ENCODE measurements around the gene NUP93. TPM values are rescaled to one million over a fixed set of nuclear protein-coding genes. Genes with fewer than 3 reads are reported as not detected.

The NUP93 gene
- total and polyA plus RNA-seq, 2 of the 8 experiments (the other 6 are each of a cell fraction or from before 2014, with no cell fraction given) = 147 to 201 TPM

DNA sequence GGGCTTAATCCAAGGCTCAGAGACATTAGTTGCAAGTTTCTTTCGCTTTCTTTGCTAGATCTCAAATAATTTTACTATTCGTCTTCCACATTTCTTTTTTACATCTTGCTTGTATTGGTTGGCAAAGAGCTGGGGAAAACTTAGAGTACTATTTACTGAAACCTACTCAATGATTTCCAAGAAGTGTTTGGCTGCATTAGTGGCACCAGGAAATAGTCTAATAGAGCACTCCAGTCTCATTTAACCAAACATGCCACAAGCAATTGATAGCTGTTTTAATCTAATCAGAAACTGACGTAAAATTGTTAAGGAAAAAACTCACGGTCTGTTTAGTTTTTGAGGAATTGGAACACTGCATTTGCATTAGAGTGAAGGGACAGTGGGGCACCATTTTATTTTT, 29.0 kb downstream of the NUP93 start (continued):
- TF ChIP-seq, protein P1, sequence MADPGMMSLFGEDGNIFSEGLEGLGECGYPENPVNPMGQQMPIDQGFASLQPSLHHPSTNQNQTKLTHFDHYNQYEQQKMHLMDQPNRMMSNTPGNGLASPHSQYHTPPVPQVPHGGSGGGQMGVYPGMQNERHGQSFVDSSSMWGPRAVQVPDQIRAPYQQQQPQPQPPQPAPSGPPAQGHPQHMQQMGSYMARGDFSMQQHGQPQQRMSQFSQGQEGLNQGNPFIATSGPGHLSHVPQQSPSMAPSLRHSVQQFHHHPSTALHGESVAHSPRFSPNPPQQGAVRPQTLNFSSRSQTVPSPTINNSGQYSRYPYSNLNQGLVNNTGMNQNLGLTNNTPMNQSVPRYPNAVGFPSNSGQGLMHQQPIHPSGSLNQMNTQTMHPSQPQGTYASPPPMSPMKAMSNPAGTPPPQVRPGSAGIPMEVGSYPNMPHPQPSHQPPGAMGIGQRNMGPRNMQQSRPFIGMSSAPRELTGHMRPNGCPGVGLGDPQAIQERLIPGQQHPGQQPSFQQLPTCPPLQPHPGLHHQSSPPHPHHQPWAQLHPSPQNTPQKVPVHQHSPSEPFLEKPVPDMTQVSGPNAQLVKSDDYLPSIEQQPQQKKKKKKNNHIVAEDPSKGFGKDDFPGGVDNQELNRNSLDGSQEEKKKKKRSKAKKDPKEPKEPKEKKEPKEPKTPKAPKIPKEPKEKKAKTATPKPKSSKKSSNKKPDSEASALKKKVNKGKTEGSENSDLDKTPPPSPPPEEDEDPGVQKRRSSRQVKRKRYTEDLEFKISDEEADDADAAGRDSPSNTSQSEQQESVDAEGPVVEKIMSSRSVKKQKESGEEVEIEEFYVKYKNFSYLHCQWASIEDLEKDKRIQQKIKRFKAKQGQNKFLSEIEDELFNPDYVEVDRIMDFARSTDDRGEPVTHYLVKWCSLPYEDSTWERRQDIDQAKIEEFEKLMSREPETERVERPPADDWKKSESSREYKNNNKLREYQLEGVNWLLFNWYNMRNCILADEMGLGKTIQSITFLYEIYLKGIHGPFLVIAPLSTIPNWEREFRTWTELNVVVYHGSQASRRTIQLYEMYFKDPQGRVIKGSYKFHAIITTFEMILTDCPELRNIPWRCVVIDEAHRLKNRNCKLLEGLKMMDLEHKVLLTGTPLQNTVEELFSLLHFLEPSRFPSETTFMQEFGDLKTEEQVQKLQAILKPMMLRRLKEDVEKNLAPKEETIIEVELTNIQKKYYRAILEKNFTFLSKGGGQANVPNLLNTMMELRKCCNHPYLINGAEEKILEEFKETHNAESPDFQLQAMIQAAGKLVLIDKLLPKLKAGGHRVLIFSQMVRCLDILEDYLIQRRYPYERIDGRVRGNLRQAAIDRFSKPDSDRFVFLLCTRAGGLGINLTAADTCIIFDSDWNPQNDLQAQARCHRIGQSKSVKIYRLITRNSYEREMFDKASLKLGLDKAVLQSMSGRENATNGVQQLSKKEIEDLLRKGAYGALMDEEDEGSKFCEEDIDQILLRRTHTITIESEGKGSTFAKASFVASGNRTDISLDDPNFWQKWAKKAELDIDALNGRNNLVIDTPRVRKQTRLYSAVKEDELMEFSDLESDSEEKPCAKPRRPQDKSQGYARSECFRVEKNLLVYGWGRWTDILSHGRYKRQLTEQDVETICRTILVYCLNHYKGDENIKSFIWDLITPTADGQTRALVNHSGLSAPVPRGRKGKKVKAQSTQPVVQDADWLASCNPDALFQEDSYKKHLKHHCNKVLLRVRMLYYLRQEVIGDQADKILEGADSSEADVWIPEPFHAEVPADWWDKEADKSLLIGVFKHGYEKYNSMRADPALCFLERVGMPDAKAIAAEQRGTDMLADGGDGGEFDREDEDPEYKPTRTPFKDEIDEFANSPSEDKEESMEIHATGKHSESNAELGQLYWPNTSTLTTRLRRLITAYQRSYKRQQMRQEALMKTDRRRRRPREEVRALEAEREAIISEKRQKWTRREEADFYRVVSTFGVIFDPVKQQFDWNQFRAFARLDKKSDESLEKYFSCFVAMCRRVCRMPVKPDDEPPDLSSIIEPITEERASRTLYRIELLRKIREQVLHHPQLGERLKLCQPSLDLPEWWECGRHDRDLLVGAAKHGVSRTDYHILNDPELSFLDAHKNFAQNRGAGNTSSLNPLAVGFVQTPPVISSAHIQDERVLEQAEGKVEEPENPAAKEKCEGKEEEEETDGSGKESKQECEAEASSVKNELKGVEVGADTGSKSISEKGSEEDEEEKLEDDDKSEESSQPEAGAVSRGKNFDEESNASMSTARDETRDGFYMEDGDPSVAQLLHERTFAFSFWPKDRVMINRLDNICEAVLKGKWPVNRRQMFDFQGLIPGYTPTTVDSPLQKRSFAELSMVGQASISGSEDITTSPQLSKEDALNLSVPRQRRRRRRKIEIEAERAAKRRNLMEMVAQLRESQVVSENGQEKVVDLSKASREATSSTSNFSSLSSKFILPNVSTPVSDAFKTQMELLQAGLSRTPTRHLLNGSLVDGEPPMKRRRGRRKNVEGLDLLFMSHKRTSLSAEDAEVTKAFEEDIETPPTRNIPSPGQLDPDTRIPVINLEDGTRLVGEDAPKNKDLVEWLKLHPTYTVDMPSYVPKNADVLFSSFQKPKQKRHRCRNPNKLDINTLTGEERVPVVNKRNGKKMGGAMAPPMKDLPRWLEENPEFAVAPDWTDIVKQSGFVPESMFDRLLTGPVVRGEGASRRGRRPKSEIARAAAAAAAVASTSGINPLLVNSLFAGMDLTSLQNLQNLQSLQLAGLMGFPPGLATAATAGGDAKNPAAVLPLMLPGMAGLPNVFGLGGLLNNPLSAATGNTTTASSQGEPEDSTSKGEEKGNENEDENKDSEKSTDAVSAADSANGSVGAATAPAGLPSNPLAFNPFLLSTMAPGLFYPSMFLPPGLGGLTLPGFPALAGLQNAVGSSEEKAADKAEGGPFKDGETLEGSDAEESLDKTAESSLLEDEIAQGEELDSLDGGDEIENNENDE (IDR thresholded peaks at IDR 0.05; ENCODE audit: insufficient replicate concordance, low read length) = no peak

Data from H1 (cell line).